ENCODE results near the gene MGAT4B. TPM values are rescaled to one million over a fixed set of nuclear protein-coding genes. Genes with fewer than 3 reads are reported as not detected.

Gene MGAT4B
- total RNA-seq, 1 experiment from 2014 or later: 217 TPM

GRCh38 chr5:179762079-179762780 is 44.4 kb downstream of the MGAT4B start:
- no peaks in the 10 kb centered on the region for H3K9me3 ChIP-seq
- peaks cover 12% of the 10 kb centered on the region for H3K4me1 ChIP-seq
- POLR2A ChIA-PET: interaction anchor here (2.0 kb wide), 1 partner anchor 30 kb away, joined by 6 read pairs; the partner anchor contains the start of gene MAML1
- H3K36me3 ChIP-seq (ENCODE audit: control insufficient read depth, insufficient read depth, low read length): no peaks in the 10 kb centered on the region; the same call in 1 of the 2 replicates
- peaks cover 31% of the 10 kb centered on the region for H3K4me1 Mint-ChIP-seq (ENCODE audit: low read depth, unreplicated experiment)
- H3K9me3 Mint-ChIP-seq (ENCODE audit: unreplicated experiment): no peaks in the 10 kb centered on the region
- BruUV-seq (replicated peaks): no TSS peak
- no peaks in the 10 kb centered on the region for H3K27me3 ChIP-seq (replicated peaks; ENCODE audit: control insufficient read depth, insufficient read depth, low read length)
- no peak overlapping the region for H3K4me3 ChIP-seq (ENCODE audit: low read depth, low read length)
- no peaks in the 10 kb centered on the region for H3K27me3 Mint-ChIP-seq (ENCODE audit: insufficient read depth, unreplicated experiment)
- DNase-seq: no peak
- CTCF ChIA-PET: interaction anchor here (1.0 to 1.9 kb wide), 5 partner anchors 7 to 33 kb away, joined by 3 to 11 read pairs (median 4); no protein-coding TSS in a partner anchor
- peaks cover 30% of the 10 kb centered on the region for H3K36me3 Mint-ChIP-seq (ENCODE audit: insufficient read depth, unreplicated experiment)
- intact Hi-C loops (cut with micrococcal nuclease; ENCODE audit: unreplicated experiment): loop anchor here (2.0 kb wide), 3 partner anchors 29 to 59 kb away; partner anchors contain the start of genes MAML1, MGAT4B and SQSTM1
- H3K4me3 Mint-ChIP-seq (ENCODE audit: unreplicated experiment): no peak overlapping the region
- TF ChIP-seq CTCF (IDR thresholded peaks at IDR 0.05; ENCODE audit: insufficient read depth in 1 of 2, low read depth in 1 of 2, low read length in 1 of 2, severe bottlenecking in 1 of 2, unreplicated experiment in 1 of 2): no peak
- peak overlapping the region; percentile 81 for H3K27ac Mint-ChIP-seq (ENCODE audit: unreplicated experiment)

GRCh38 chr5:179759581-179760551 is 46.8 kb downstream of the MGAT4B start:
- Mint-ChIP-seq H3K4me3 (ENCODE audit: unreplicated experiment) (no peak overlapping the region), H3K9me3 (ENCODE audit: unreplicated experiment) (no peaks in the 10 kb centered on the region), H3K27me3 (ENCODE audit: insufficient read depth, unreplicated experiment) (no peaks in the 10 kb centered on the region), H3K4me1 (ENCODE audit: low read depth, unreplicated experiment) (peaks cover 43% of the 10 kb centered on the region), H3K27ac (ENCODE audit: unreplicated experiment) (no peak overlapping the region), H3K36me3 (ENCODE audit: insufficient read depth, unreplicated experiment) (peaks cover 6% of the 10 kb centered on the region)
- no TSS peak for BruUV-seq (replicated peaks)
- intact Hi-C loops (cut with micrococcal nuclease; ENCODE audit: unreplicated experiment): no loop called here
- Histone ChIP-seq H3K9me3 (no peaks in the 10 kb centered on the region), H3K36me3 (ENCODE audit: control insufficient read depth, insufficient read depth, low read length) (no peaks in the 10 kb centered on the region), H3K27me3 (replicated peaks; ENCODE audit: control insufficient read depth, insufficient read depth, low read length) (no peaks in the 10 kb centered on the region), H3K4me3 (ENCODE audit: low read depth, low read length) (no peak overlapping the region), H3K4me1 (peaks cover 17% of the 10 kb centered on the region)
- ChIA-PET CTCF (no interaction called here), POLR2A (no interaction called here)
- no peak for TF ChIP-seq CTCF (IDR thresholded peaks at IDR 0.05; ENCODE audit: insufficient read depth in 1 of 2, low read depth in 1 of 2, low read length in 1 of 2, severe bottlenecking in 1 of 2, unreplicated experiment in 1 of 2)
- DNase-seq: no peak

- Mint-ChIP-seq H3K36me3 (ENCODE audit: insufficient read depth, unreplicated experiment) (peaks cover 5% of the 10 kb centered on the region), H3K27me3 (ENCODE audit: insufficient read depth, unreplicated experiment) (no peaks in the 10 kb centered on the region), H3K27ac (ENCODE audit: unreplicated experiment) (no peak overlapping the region), H3K4me1 (ENCODE audit: low read depth, unreplicated experiment) (peaks cover 53% of the 10 kb centered on the region), H3K4me3 (ENCODE audit: unreplicated experiment) (no peak overlapping the region), H3K9me3 (ENCODE audit: unreplicated experiment) (no peaks in the 10 kb centered on the region)
- no peaks in the 10 kb centered on the region for H3K36me3 ChIP-seq (ENCODE audit: control insufficient read depth, insufficient read depth, low read length)
- no TSS peak for BruUV-seq (replicated peaks)
- intact Hi-C loops (cut with micrococcal nuclease; ENCODE audit: unreplicated experiment): no loop called here
- no peak for DNase-seq
- H3K4me3 ChIP-seq (ENCODE audit: low read depth, low read length): no peak overlapping the region
- H3K27me3 ChIP-seq (replicated peaks; ENCODE audit: control insufficient read depth, insufficient read depth, low read length): no peaks in the 10 kb centered on the region
- no peak for TF ChIP-seq CTCF (IDR thresholded peaks at IDR 0.05; ENCODE audit: insufficient read depth in 1 of 2, low read depth in 1 of 2, low read length in 1 of 2, severe bottlenecking in 1 of 2, unreplicated experiment in 1 of 2)
- H3K9me3 ChIP-seq: no peaks in the 10 kb centered on the region
- ChIA-PET POLR2A (no interaction called here), CTCF (no interaction called here)
- peaks cover 26% of the 10 kb centered on the region for H3K4me1 ChIP-seq
Measured at GRCh38 chr5:179758955-179759354, 47.7 kb downstream of the MGAT4B start.
